ENCODE results near the gene CEP63.

Gene CEP63

DNA sequence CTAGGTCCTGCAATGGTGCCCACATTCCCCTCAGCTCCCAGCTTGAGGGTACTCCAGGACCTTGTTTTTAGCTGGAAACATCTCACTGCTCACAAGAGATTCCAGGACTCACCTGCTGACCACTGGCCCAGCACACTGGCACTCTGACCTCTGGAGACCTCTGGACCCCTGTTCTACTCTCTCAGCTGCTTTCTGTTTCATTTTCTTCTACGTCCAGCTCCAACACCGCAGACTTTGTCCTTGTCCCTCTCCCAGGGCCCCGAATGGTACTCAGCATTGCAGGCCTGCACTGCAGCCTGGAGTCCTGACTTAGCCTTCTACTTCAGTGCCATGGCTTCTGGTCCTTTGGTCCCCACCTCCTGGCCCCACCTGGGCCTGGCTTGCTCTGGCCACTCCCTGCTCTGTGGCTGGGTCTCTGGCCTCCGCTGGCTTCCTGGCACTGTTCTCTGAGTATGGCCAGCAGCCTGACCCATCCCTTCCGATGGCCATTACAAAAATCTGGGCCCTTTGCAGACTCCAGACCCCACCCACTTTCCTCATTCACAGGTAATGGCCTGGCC lies 137.0 kb downstream of the CEP63 start:
- no peaks in the 10 kb centered on the region for H3K4me1 ChIP-seq (ENCODE audit: insufficient read depth, low read length)
- H3K9ac ChIP-seq (ENCODE audit: low read depth, low read length), result no peak overlapping the region
- no peaks in the 10 kb centered on the region for H3K9me3 ChIP-seq (ENCODE audit: control insufficient read depth, insufficient read depth, low read length)

DNA sequence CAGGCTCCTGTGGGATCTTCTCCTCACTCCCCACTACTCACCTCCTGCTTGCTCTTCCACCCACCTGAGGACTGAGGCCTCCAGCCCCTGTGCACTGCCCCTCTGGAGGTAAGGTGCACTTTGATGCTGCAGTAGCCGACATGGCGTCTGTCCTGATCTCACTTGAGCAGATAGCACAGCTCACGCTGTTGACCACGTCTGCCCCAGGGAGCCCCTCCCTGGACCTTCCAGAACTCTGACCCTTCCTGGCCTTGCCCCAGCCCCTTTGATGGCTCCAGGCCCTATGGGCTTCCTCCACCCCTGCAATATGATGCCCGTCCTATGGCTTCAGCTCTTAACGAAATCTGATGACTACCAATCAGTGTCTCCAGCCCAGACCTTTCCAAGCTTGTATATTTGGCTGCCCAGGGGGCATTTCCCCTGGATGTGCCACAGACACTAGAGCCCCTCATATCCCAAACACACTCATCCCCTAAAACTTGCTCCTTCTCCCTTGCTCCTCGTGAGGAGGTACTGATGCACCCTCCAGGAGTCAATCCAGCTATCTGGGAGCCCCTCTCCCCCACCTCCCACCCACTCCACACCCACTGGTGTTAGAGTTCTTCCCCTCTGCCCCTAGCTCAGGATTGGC lies 137.9 kb downstream of the CEP63 start:
- Histone ChIP-seq H3K9me3 (ENCODE audit: control insufficient read depth, insufficient read depth, low read length) (no peaks in the 10 kb centered on the region; the same call in 1 of the 2 replicates), H3K9ac (ENCODE audit: low read depth, low read length) (no peak overlapping the region), H3K36me3 (ENCODE audit: insufficient read depth, low read length) (no peaks in the 10 kb centered on the region), H3K4me1 (ENCODE audit: insufficient read depth, low read length) (no peaks in the 10 kb centered on the region)

More for the DNA sequence above, 137.0 kb downstream of the CEP63 start:
- no peaks in the 10 kb centered on the region for H3K36me3 ChIP-seq (ENCODE audit: insufficient read depth, low read length)

All from ES-I3 (cell line).